Stimulated activated CD8-positive, alpha-beta memory T cell treated with anti-CD3 and anti-CD28 coated beads, Interleukin-12 subunit alpha, Interleukin-12 subunit beta, amount 100 ng/mL, for 1 hour (primary cell): Measurements from ENCODE around the gene NOS3.
A peak's percentile ranks its signal among the peaks of the same experiment; 100 is the strongest.
"Not testable (repeated sequence)": the region's sequence is repeated elsewhere in the genome, so short reads cannot be mapped to it uniquely, and the experiment has no call there.

Source experiments
- DNase-seq: peaks from one replicate; pipeline ENCODE4 v3.0.0-alpha.2; 2020; ENCODE audit warnings: low read depth

Gene NOS3

GRCh38 chr7:151017370-151017952 is 26.6 kb downstream of the NOS3 start:
- DNase-seq = no peak

- DNase-seq = peak; percentile 71
Measured at GRCh38 chr7:151017953-151018420, 27.2 kb downstream of the NOS3 start.

GRCh38 chr7:151018421-151019129 is 27.8 kb downstream of the NOS3 start:
- DNase-seq = no peak

GRCh38 chr7:151019130-151019447 is 28.3 kb downstream of the NOS3 start:
- DNase-seq = no peak

DNA sequence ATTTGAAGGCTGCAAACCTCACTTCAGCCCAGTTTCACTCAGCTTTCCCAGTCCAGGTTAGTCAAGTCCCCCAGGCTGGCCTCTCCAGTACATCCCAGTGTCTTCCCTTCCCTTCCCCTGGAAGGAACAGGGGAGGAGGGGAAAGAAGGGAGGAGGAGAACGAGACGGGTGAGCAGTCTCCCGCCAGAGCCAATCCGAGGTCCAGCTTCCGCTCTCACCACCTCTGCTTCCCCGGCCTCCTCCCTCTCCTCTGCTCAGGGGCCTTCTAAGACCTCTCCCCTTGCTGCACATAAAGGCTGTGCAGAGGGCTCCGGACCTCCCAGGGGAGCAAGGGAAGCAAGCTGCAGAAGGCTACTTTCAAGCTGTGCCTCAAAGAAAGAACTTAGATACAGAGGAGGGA is 29.4 kb downstream of the NOS3 start:
- DNase-seq = no peak

DNA sequence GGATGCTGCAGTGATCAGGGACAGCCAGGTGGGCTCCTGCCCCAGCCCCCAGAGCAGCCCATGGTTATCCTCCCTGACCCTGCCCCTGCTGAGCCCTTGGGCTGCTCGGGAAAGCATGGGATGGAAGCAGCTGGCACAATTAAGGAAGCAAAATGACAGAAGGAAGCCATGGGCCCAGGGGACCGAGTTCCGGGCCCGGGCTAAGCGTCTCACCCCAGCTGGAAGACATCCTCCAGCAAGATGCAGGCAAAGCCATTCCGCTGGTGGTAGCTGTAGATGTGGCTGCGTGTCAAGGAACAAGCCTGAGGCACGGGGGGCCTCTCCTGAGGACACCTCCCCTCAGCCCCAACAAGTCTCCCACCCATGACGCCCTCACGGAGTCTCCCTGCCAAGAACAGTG is 32.4 kb downstream of the NOS3 start:
- no peak for DNase-seq

GRCh38 chr7:151024435-151025056 is 33.7 kb downstream of the NOS3 start, which contains the start of gene ATG9B:
Gene ATG9B (minus strand): TSS chr7:151024494. CDS start chr7:151024423, 71 bp downstream.
- no peak for DNase-seq

- DNase-seq = no peak
Measured at GRCh38 chr7:151025924-151026671, 35.3 kb downstream of the NOS3 start.

GRCh38 chr7:151026771-151027727 is 36.2 kb downstream of the NOS3 start:
- not testable (repeated sequence) for DNase-seq

DNA sequence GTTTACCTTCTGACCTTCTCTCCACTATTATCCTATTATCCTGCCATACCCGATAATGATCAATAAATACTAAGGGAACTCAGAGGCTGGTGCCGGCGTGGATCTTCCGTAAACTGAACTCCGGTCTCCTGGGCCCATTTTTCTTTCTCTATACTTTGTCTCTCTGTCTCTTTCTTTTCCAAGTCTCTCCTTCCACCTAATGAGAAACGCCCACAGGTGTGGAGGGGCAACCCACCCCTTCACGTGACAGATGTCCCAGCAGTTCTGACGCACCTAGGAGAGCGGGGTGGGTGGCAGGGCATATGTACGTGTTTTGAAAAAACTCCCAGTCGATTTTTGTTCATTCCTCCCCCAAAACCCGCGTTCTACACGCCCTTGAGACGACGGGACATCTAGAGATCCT is 36.9 kb downstream of the NOS3 start:
- not testable (repeated sequence) for DNase-seq

- DNase-seq = peak; percentile 96
Measured at GRCh38 chr7:151028131-151028947, 37.5 kb downstream of the NOS3 start, which contains the start of gene ABCB8. Gene ABCB8 (plus strand): TSS chr7:151028450. CDS start chr7:151028516, 66 bp downstream.

DNA sequence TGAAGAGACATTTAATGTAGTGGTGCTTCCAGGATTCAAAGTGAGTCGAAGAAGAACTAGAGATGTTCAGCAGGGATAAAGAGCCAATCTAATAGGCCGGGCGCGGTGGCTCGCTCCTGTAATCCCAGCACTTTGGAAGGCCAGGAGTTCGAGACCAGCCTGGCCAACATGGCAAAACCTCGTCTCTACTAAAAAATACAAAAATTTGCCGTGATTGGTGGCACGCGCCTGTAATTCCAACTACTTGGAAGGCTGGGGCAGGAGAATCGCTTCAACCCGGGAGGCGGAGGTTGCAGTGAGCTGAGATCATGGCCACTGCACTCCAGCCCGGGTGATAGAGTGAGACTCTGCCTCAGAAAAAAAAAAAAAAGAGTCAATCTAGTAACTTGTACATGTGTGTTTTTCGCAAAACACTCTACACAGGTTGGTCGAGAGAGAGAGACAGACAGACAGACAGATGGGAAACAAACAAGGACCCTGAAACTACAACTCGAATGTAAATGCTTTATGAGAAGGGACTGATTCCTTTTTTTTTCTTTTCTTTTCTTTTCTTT is 38.2 kb downstream of the NOS3 start:
- DNase-seq = no peak

GRCh38 chr7:151031011-151031410 is 40.2 kb downstream of the NOS3 start:
- DNase-seq = no peak

GRCh38 chr7:151032936-151033863 is 42.4 kb downstream of the NOS3 start:
- DNase-seq = no peak

GRCh38 chr7:151033864-151034249 is 43.0 kb downstream of the NOS3 start:
- DNase-seq = no peak

- DNase-seq = no peak
Measured at GRCh38 chr7:151034312-151035025, 43.7 kb downstream of the NOS3 start.

- DNase-seq = no peak
Measured at GRCh38 chr7:151035026-151035717, 44.4 kb downstream of the NOS3 start.

GRCh38 chr7:151035902-151036301 is 45.1 kb downstream of the NOS3 start:
- DNase-seq = no peak
